HepG2 (cell line): ENCODE results near the gene NRN1L. TPM values are rescaled to one million over a fixed set of nuclear protein-coding genes. Genes with fewer than 3 reads are reported as not detected.

Source experiments
- GATA4 ChIP-seq: sonication (generic); IDR thresholded peaks from 2 replicates; pipeline ENCODE4 v1.6.1; 2016; ENCODE audit warnings: antibody characterized with exemption, low read depth, borderline replicate concordance
- KDM5A ChIP-seq: fragments of 200-600 bp; sonication (generic); IDR thresholded peaks from 2 replicates; pipeline ENCODE4 v1.7.0; 2018; ENCODE audit warnings: antibody characterized with exemption, mild to moderate bottlenecking, low read length, borderline replicate concordance
- KMT2A ChIP-seq: sonication (generic); formaldehyde crosslinking; IDR thresholded peaks from 2 replicates; pipeline ENCODE4 v1.4.0; 2020; ENCODE audit warnings: missing genetic modification reagents
- MATR3 ChIP-seq: sonication (generic); formaldehyde crosslinking; IDR thresholded peaks from 2 replicates; pipeline ENCODE4 v1.4.0; 2020; ENCODE audit warnings: missing genetic modification reagents
- NR1H2 ChIP-seq: sonication (generic); formaldehyde crosslinking; IDR thresholded peaks from 2 replicates; pipeline ENCODE4 v1.8.1; 2022; ENCODE audit warnings: low read depth, missing genetic modification reagents, borderline replicate concordance
- SMC3 ChIP-seq: IDR thresholded peaks from 2 replicates; pipeline ENCODE4 v1.6.1; 2011; ENCODE audit warnings: low read length, improper control_type of control experiment
- SPEN ChIP-seq: sonication (generic); formaldehyde crosslinking; IDR thresholded peaks from 2 replicates; pipeline ENCODE4 v1.5.1; 2020; ENCODE audit warnings: low read depth, mild to moderate bottlenecking, missing genetic modification reagents
- TBP ChIP-seq: sonication (generic); formaldehyde crosslinking; IDR thresholded peaks from 2 replicates; pipeline ENCODE4 v1.5.0; 2020; ENCODE audit warnings: missing genetic modification reagents
- ZBTB34 ChIP-seq: sonication (generic); formaldehyde crosslinking; IDR thresholded peaks from 2 replicates; pipeline ENCODE4 v1.8.0; 2022; ENCODE audit warnings: mild to moderate bottlenecking, missing genetic modification reagents
- ZBTB38 ChIP-seq: sonication (generic); formaldehyde crosslinking; IDR thresholded peaks from 2 replicates; pipeline ENCODE4 v1.5.1; 2020; ENCODE audit warnings: mild to moderate bottlenecking, missing genetic modification reagents
- ZBTB7A ChIP-seq: sonication (generic); formaldehyde crosslinking; IDR thresholded peaks from 2 replicates; pipeline ENCODE4 v1.8.0; 2022; ENCODE audit warnings: mild to moderate bottlenecking, missing genetic modification reagents
- ZNF160 ChIP-seq: sonication (generic); formaldehyde crosslinking; IDR thresholded peaks from 2 replicates; pipeline ENCODE4 v1.8.0; 2022; ENCODE audit warnings: mild to moderate bottlenecking, inconsistent platforms, missing genetic modification reagents
- ZNF354B ChIP-seq: sonication (generic); formaldehyde crosslinking; IDR thresholded peaks from 2 replicates; pipeline ENCODE4 v1.8.0; 2022; ENCODE audit warnings: mild to moderate bottlenecking, missing genetic modification reagents
- ZNF850 ChIP-seq: sonication (generic); formaldehyde crosslinking; conservative IDR thresholded peaks from 2 replicates; pipeline ENCODE4 v1.9.0; 2021; ENCODE audit warnings: mild to moderate bottlenecking, missing genetic modification reagents
- polyA plus RNA-seq, 8 experiments: library from polyadenylated mRNA; depleted of rRNA in 3 of 8; stranded (reverse) in 7 of 8; unstranded in 1 of 8; fragments of >200 nt; fragmentation: Illumina TruSeq in 4 of 8; extraction: Trizol in 4 of 8; gene quantifications; 2 replicates each; pipeline versions ENCODE4 v1.2.1 to v1.2.3, GENCODE V29; 2011 to 2016; ENCODE audit warnings: low read depth in 4 of 8, missing spikeins in 1 of 8, mixed read lengths in 1 of 8; ENCODE audit not compliant: insufficient read depth in 1 of 8
- total RNA-seq, 5 experiments: library from RNA; depleted of rRNA; stranded (reverse); fragments of >200 nt; fragmentation: Illumina TruSeq; extraction: Trizol; gene quantifications; 2 replicates each; pipeline ENCODE4 v1.2.3, GENCODE V29; 2016; ENCODE audit warnings: low read depth in 1 of 5
- TF ChIP-seq, protein P1 (sequence below): sonication (generic); formaldehyde crosslinking; IDR thresholded peaks from 2 replicates; pipeline ENCODE4 v1.5.0; 2020; ENCODE audit warnings: missing genetic modification reagents
- TF ChIP-seq, protein P2 (sequence below): sonication (generic); formaldehyde crosslinking; IDR thresholded peaks from 2 replicates; pipeline ENCODE4 v1.5.0; 2020; ENCODE audit warnings: missing genetic modification reagents
- TF ChIP-seq, protein P3 (sequence below): sonication (generic); formaldehyde crosslinking; IDR thresholded peaks from 2 replicates; pipeline ENCODE4 v1.4.0; 2020; ENCODE audit warnings: missing genetic modification reagents

The NRN1L gene
- total and polyA plus RNA-seq, 2 of the 13 experiments (the other 11 are each of a cell fraction or from before 2014, with no cell fraction given): 0.53 to 1.2 TPM

DNA sequence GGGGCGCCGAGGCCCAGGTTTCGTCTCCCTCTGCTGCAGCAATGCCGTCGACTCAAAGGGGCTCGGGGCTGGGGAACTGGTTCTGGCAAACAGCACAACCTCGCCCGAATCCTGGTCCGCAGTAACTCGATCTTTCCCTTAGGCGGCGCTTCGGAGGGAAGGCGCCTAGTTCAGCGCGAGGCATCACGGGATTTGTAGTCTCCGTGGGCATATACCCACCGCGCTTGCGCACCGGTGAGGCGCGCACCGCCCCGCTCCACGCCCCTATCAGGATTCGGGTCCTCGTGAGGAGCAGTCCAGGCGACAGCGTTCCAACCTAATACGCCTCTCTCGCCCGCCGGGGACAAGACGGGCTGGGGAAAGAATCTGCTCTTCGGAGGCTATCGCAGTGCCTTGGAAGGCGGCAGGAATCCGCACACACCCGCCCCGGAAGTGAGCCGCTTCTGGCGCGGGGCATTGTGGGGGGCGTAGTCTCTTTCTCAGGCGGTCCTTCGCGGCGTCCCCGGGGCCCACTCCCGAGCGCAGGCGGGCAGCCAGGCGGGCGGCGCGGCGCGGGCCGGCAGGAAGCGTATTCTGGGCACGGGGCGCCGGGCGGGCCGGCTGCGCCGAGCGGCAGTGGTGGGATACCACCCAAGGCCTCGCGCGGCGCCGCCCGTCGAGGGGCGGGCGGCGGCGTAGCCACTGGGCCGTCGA, 42.7 kb upstream of the NRN1L start, which contains the start of gene THAP11 (continued):
- TF ChIP-seq ZBTB34 (CRISPR knock-in tag): peak; percentile 88
- TF ChIP-seq ZBTB7A (CRISPR knock-in tag): no peak
- TF ChIP-seq, protein P1, sequence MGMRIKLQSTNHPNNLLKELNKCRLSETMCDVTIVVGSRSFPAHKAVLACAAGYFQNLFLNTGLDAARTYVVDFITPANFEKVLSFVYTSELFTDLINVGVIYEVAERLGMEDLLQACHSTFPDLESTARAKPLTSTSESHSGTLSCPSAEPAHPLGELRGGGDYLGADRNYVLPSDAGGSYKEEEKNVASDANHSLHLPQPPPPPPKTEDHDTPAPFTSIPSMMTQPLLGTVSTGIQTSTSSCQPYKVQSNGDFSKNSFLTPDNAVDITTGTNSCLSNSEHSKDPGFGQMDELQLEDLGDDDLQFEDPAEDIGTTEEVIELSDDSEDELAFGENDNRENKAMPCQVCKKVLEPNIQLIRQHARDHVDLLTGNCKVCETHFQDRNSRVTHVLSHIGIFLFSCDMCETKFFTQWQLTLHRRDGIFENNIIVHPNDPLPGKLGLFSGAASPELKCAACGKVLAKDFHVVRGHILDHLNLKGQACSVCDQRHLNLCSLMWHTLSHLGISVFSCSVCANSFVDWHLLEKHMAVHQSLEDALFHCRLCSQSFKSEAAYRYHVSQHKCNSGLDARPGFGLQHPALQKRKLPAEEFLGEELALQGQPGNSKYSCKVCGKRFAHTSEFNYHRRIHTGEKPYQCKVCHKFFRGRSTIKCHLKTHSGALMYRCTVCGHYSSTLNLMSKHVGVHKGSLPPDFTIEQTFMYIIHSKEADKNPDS: no peak
- no peak for TF ChIP-seq ZNF354B (CRISPR knock-in tag)
- TF ChIP-seq KDM5A: peak; percentile 90; the same call in 1 of the 2 replicates
- no peak; the same call in 1 of the 2 replicates for TF ChIP-seq ZBTB38 (CRISPR knock-in tag)
- TF ChIP-seq NR1H2: no peak
- TF ChIP-seq, protein P2, sequence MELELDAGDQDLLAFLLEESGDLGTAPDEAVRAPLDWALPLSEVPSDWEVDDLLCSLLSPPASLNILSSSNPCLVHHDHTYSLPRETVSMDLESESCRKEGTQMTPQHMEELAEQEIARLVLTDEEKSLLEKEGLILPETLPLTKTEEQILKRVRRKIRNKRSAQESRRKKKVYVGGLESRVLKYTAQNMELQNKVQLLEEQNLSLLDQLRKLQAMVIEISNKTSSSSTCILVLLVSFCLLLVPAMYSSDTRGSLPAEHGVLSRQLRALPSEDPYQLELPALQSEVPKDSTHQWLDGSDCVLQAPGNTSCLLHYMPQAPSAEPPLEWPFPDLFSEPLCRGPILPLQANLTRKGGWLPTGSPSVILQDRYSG: no peak; the same call in 1 of the 2 replicates
- peak; percentile 83 for TF ChIP-seq KMT2A (CRISPR knock-in tag)
- TF ChIP-seq TBP (CRISPR knock-in tag): no peak
- 0 out of 2 replicates have a peak, but pooled peaks have one; percentile 21 for TF ChIP-seq GATA4
- TF ChIP-seq ZNF850 (CRISPR knock-in tag): no peak
- no peak for TF ChIP-seq ZNF160
- no peak; the same call in 1 of the 2 replicates for TF ChIP-seq SMC3
- TF ChIP-seq, protein P3, sequence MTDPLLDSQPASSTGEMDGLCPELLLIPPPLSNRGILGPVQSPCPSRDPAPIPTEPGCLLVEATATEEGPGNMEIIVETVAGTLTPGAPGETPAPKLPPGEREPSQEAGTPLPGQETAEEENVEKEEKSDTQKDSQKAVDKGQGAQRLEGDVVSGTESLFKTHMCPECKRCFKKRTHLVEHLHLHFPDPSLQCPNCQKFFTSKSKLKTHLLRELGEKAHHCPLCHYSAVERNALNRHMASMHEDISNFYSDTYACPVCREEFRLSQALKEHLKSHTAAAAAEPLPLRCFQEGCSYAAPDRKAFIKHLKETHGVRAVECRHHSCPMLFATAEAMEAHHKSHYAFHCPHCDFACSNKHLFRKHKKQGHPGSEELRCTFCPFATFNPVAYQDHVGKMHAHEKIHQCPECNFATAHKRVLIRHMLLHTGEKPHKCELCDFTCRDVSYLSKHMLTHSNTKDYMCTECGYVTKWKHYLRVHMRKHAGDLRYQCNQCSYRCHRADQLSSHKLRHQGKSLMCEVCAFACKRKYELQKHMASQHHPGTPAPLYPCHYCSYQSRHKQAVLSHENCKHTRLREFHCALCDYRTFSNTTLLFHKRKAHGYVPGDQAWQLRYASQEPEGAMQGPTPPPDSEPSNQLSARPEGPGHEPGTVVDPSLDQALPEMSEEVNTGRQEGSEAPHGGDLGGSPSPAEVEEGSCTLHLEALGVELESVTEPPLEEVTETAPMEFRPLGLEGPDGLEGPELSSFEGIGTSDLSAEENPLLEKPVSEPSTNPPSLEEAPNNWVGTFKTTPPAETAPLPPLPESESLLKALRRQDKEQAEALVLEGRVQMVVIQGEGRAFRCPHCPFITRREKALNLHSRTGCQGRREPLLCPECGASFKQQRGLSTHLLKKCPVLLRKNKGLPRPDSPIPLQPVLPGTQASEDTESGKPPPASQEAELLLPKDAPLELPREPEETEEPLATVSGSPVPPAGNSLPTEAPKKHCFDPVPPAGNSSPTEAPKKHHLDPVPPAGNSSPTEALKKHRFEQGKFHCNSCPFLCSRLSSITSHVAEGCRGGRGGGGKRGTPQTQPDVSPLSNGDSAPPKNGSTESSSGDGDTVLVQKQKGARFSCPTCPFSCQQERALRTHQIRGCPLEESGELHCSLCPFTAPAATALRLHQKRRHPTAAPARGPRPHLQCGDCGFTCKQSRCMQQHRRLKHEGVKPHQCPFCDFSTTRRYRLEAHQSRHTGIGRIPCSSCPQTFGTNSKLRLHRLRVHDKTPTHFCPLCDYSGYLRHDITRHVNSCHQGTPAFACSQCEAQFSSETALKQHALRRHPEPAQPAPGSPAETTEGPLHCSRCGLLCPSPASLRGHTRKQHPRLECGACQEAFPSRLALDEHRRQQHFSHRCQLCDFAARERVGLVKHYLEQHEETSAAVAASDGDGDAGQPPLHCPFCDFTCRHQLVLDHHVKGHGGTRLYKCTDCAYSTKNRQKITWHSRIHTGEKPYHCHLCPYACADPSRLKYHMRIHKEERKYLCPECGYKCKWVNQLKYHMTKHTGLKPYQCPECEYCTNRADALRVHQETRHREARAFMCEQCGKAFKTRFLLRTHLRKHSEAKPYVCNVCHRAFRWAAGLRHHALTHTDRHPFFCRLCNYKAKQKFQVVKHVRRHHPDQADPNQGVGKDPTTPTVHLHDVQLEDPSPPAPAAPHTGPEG (CRISPR knock-in tag): 0 out of 2 replicates have a peak, but pooled peaks have one; percentile 25
- 0 out of 2 replicates have a peak, but pooled peaks have one; percentile 13 for TF ChIP-seq SPEN
- 0 out of 2 replicates have a peak, but pooled peaks have one; percentile 15 for TF ChIP-seq MATR3 (CRISPR knock-in tag)
